CD4-positive, CD25-positive, alpha-beta regulatory T cell (primary cell): Measurements from ENCODE around the gene ERAP2. TPM values are rescaled to one million over a fixed set of nuclear protein-coding genes. Genes with fewer than 3 reads are reported as not detected.

Source experiments
- ATAC-seq, 2 donors: fragments of 150-1000 bp; cut with Tn5 transposase; one replicate each; pipeline ENCODE4 v1.10.0; 2021; ENCODE audit warnings: low read depth in 2 of 2, moderate number of reproducible peaks in 2 of 2, moderate library complexity in 1 of 2
- DNase-seq, 3 donors: peaks; one replicate each; pipeline versions ENCODE4 v3.0.0 to v3.0.0-alpha.2; 2012 to 2022; ENCODE audit warnings: mixed read lengths in 1 of 3
- H3K27ac ChIP-seq: one replicate; pipeline ENCODE4 v1.7.0; 2013; ENCODE audit warnings: mild to moderate bottlenecking, low read length; ENCODE audit not compliant: insufficient read depth, poor library complexity, severe bottlenecking
- H3K27me3 ChIP-seq: one replicate; pipeline ENCODE4 v1.7.0; 2013; ENCODE audit warnings: low read length; ENCODE audit not compliant: control insufficient read depth, insufficient read depth
- H3K36me3 ChIP-seq: one replicate; pipeline ENCODE4 v1.7.0; 2013; ENCODE audit warnings: mild to moderate bottlenecking, low read length, moderate library complexity; ENCODE audit not compliant: control insufficient read depth, insufficient read depth
- H3K4me1 ChIP-seq: 2 replicates; pipeline ENCODE4 v1.7.0; 2013; ENCODE audit warnings: mild to moderate bottlenecking, low read length; ENCODE audit not compliant: insufficient read depth, control insufficient read depth, poor library complexity, severe bottlenecking
- H3K4me3 ChIP-seq: one replicate; pipeline ENCODE4 v1.7.0; 2013; ENCODE audit warnings: low read depth, mild to moderate bottlenecking, low read length, moderate library complexity
- H3K9me3 ChIP-seq, 2 experiments: 1 replicate in 1 of 2; 2 replicates in 1 of 2; pipeline ENCODE4 v1.7.0; 2013; ENCODE audit warnings: low read length in 2 of 2, mild to moderate bottlenecking in 1 of 2, moderate library complexity in 1 of 2; ENCODE audit not compliant: control insufficient read depth in 2 of 2
- H3K27ac Mint-ChIP-seq, 3 donors: one replicate each; pipeline ENCODE4 v1.8.0; 2020 to 2022; ENCODE audit warnings: mild to moderate bottlenecking in 3 of 3, mixed read lengths in 3 of 3, moderate library complexity in 2 of 3
- H3K27me3 Mint-ChIP-seq: one replicate; pipeline ENCODE4 v1.8.0; 2022; ENCODE audit warnings: mild to moderate bottlenecking, mixed read lengths
- H3K36me3 Mint-ChIP-seq: one replicate; pipeline ENCODE4 v1.8.0; 2020; ENCODE audit warnings: mixed read lengths
- H3K4me1 Mint-ChIP-seq, 4 donors: one replicate each; pipeline ENCODE4 v1.8.0; 2020 to 2022; ENCODE audit warnings: mixed read lengths in 4 of 4, mild to moderate bottlenecking in 1 of 4
- H3K4me3 Mint-ChIP-seq, 4 donors: one replicate each; pipeline ENCODE4 v1.8.0; 2020 to 2022; ENCODE audit warnings: mild to moderate bottlenecking in 4 of 4, mixed read lengths in 4 of 4, moderate library complexity in 3 of 4
- H3K9me3 Mint-ChIP-seq, 7 donors: one replicate each; pipeline ENCODE4 v1.8.0; 2020 to 2022; ENCODE audit warnings: mixed read lengths in 7 of 7, mild to moderate bottlenecking in 3 of 7, moderate library complexity in 2 of 7
- polyA plus RNA-seq, 4 donors: library from polyadenylated mRNA; unstranded; fragments of 300-500 nt; fragmentation: Illumina TruSeq; gene quantifications; one replicate each; pipeline ENCODE4 v1.2.3, GENCODE V29; 2021
- total RNA-seq: library from RNA; stranded (reverse); gene quantifications from one replicate; pipeline ENCODE4 v1.2.3, GENCODE V29; 2022

Gene ERAP2
- total and polyA plus RNA-seq, 5 donors from 2014 or later, result 9.5 to 134 (median 117) TPM

DNA sequence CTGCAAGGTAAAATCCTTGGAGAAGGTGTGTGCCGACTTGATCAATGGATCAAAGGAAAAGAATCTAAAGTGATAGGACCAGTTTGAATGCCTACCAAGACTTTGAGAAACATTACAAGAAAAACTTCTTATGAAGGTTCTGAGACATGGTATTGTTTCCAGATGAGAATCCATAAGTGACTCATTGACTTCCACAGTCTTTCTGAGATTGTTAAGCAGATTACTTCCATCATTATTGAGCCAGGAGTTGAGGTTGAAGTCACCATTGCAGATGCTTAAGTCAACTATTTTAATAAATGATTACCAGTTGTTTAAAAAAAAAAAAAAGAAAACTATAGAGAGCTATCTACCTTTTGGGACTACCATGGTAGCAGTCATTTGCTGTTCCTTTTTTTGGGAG, 66.6 kb downstream of the ERAP2 start:
- Mint-ChIP-seq H3K27me3 (no peaks in the 10 kb centered on the region), H3K4me1 (peaks cover 52 to 90% (median 71%) of the 10 kb centered on the region in 4 donors), H3K27ac (no peak overlapping the region), H3K9me3 (no peaks in the 10 kb centered on the region), H3K36me3 (peaks cover 17% of the 10 kb centered on the region), H3K4me3 (peak overlapping the region in 1 of 4 donors; percentile 17)
- Histone ChIP-seq H3K27me3 (no peaks in the 10 kb centered on the region), H3K36me3 (peaks cover 4% of the 10 kb centered on the region), H3K4me3 (no peak overlapping the region), H3K4me1 (peaks cover 72% of the 10 kb centered on the region), H3K9me3 (no peaks in the 10 kb centered on the region), H3K27ac (no peak overlapping the region)
- ATAC-seq, result no peak
- no peak for DNase-seq

DNA sequence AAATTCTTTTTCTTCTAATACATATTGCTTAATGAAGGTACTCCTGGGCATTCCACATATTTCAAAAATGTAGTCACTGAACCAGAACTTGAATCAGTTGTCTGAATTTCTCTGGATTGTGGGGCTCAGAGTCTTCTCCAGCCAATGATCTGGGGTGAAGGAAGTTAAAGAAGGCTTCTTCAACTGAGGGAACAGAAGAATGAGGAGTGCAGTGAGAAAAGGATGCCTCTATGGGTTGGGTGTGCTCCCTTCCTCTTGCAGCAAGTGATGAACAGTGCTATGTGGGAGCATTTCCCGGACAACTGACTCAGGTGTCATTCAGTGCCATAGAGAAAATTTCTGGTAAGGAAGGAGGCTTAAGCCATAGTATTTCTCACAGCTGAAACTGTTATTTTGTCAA, 67.5 kb downstream of the ERAP2 start:
- no peaks in the 10 kb centered on the region for H3K27me3 ChIP-seq
- Mint-ChIP-seq H3K36me3 (peaks cover 14% of the 10 kb centered on the region), H3K27ac (peak overlapping the region; percentile 52 to 86 (median 59)), H3K4me1 (peaks cover 46 to 86% (median 67%) of the 10 kb centered on the region in 4 donors), H3K27me3 (no peaks in the 10 kb centered on the region), H3K4me3 (peak overlapping the region in 3 of 4 donors; percentile 17 to 26 (median 23)), H3K9me3 (no peaks in the 10 kb centered on the region)
- peaks cover 70% of the 10 kb centered on the region for H3K4me1 ChIP-seq
- no peak for DNase-seq
- H3K27ac ChIP-seq, result no peak overlapping the region
- ATAC-seq, result no peak
- H3K4me3 ChIP-seq, result no peak overlapping the region
- no peaks in the 10 kb centered on the region for H3K9me3 ChIP-seq
- H3K36me3 ChIP-seq, result peaks cover 4% of the 10 kb centered on the region

DNA sequence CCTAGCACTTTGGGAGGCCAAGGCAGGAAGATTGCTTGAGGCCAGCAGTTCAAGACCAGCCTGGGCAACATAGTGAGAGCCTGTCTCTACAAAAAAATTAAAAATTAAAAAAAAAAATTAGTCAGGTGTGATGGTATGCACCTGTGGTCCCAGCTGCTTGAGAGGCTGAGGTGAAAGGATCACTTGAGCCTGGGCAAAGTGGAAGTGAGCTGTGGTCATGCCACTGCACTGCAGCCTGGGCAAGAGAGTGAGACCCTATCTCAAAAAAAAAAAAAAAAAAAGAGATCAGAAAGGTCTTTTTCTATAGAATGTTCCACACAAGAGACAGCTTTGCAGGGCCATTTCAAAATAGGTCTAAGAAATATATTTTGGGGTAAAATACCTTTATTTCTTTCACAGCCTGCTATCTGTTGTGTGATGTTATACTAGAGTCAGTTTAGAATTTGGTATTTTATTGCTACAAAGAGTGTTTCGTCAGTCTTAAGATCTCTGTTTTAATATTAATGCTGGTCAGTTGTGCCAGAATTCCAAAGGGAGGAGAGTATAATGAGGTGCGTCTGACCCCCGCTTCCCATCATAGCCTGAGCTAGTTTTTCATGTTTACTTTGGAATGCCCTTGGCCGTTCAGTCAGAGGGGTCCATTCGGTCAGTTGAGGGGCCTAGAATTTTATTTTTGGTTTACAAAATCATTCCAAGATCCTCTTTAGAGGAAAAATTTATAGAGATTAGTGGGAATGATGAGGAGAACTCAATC, 69.0 kb downstream of the ERAP2 start:
- Mint-ChIP-seq H3K4me1 (peaks cover 47 to 86% (median 71%) of the 10 kb centered on the region in 4 donors), H3K27me3 (no peaks in the 10 kb centered on the region), H3K27ac (peak overlapping the region in 2 of 3 donors; percentile 67 to 72), H3K4me3 (peak overlapping the region in 3 of 4 donors; percentile 9 to 59 (median 12)), H3K9me3 (no peaks in the 10 kb centered on the region), H3K36me3 (peaks cover 14% of the 10 kb centered on the region)
- Histone ChIP-seq H3K36me3 (peaks cover 4% of the 10 kb centered on the region), H3K4me3 (peak overlapping the region; percentile 28), H3K27me3 (no peaks in the 10 kb centered on the region), H3K9me3 (no peaks in the 10 kb centered on the region), H3K4me1 (peaks cover 64% of the 10 kb centered on the region), H3K27ac (no peak overlapping the region)
- DNase-seq (no peak), ATAC-seq (no peak)

GRCh38 chr5:96946381-96946780, 70.1 kb downstream of the ERAP2 start:
- no peaks in the 10 kb centered on the region for H3K9me3 Mint-ChIP-seq
- Histone ChIP-seq H3K27me3 (no peaks in the 10 kb centered on the region), H3K9me3 (no peaks in the 10 kb centered on the region), H3K4me3 (peak overlapping the region; percentile 33), H3K4me1 (peaks cover 53% of the 10 kb centered on the region), H3K36me3 (peaks cover 8% of the 10 kb centered on the region), H3K27ac (no peak overlapping the region)
- H3K27me3 Mint-ChIP-seq, result no peaks in the 10 kb centered on the region
- ATAC-seq, result no peak
- no peak for DNase-seq
- H3K27ac Mint-ChIP-seq, result peak overlapping the region in 1 of 3 donors; percentile 67
- H3K4me3 Mint-ChIP-seq, result peak overlapping the region; percentile 5 to 59 (median 23)
- H3K4me1 Mint-ChIP-seq, result peaks cover 40 to 82% (median 67%) of the 10 kb centered on the region in 4 donors
- H3K36me3 Mint-ChIP-seq, result peaks cover 10% of the 10 kb centered on the region

GRCh38 chr5:96952118-96952750, 75.9 kb downstream of the ERAP2 start:
- Histone ChIP-seq H3K4me3 (peak overlapping the region; percentile 4), H3K27ac (peak overlapping the region; percentile 37), H3K27me3 (no peaks in the 10 kb centered on the region), H3K9me3 (no peaks in the 10 kb centered on the region), H3K36me3 (peaks cover 3% of the 10 kb centered on the region), H3K4me1 (peaks cover 48% of the 10 kb centered on the region)
- Mint-ChIP-seq H3K4me1 (peaks cover 40 to 82% (median 67%) of the 10 kb centered on the region in 4 donors), H3K27me3 (no peaks in the 10 kb centered on the region), H3K4me3 (peak overlapping the region in 1 of 4 donors; percentile 64), H3K9me3 (no peaks in the 10 kb centered on the region), H3K36me3 (peaks cover 8% of the 10 kb centered on the region), H3K27ac (peak overlapping the region; percentile 7 to 91 (median 91))
- DNase-seq (no peak), ATAC-seq (no peak)

- Mint-ChIP-seq H3K9me3 (no peaks in the 10 kb centered on the region), H3K4me3 (peak overlapping the region in 3 of 4 donors; percentile 19 to 64 (median 34)), H3K27ac (peak overlapping the region; percentile 85 to 91 (median 91)), H3K4me1 (peaks cover 46 to 86% (median 74%) of the 10 kb centered on the region in 4 donors), H3K36me3 (peaks cover 8% of the 10 kb centered on the region), H3K27me3 (no peaks in the 10 kb centered on the region)
- peaks cover 3% of the 10 kb centered on the region for H3K36me3 ChIP-seq
- peaks cover 51% of the 10 kb centered on the region for H3K4me1 ChIP-seq
- no peaks in the 10 kb centered on the region for H3K27me3 ChIP-seq
- DNase-seq (no peak), ATAC-seq (no peak)
- no peaks in the 10 kb centered on the region for H3K9me3 ChIP-seq
- peak overlapping the region; percentile 32 for H3K4me3 ChIP-seq
- peak overlapping the region; percentile 37 for H3K27ac ChIP-seq
Measured at GRCh38 chr5:96952974-96953730, 76.9 kb downstream of the ERAP2 start.

GRCh38 chr5:96957254-96958049, 81.2 kb downstream of the ERAP2 start:
- ATAC-seq (peak; percentile 13 to 23), DNase-seq (peak in 1 of 3 donors; percentile 45)
- Histone ChIP-seq H3K27ac (peak overlapping the region; percentile 67), H3K36me3 (peaks cover 2% of the 10 kb centered on the region), H3K9me3 (no peaks in the 10 kb centered on the region), H3K27me3 (no peaks in the 10 kb centered on the region), H3K4me3 (peak overlapping the region; percentile 76), H3K4me1 (peaks cover 69% of the 10 kb centered on the region)
- Mint-ChIP-seq H3K9me3 (no peaks in the 10 kb centered on the region), H3K4me1 (peaks cover 50 to 89% (median 73%) of the 10 kb centered on the region in 4 donors), H3K4me3 (peak overlapping the region; percentile 71 to 87 (median 84)), H3K36me3 (peaks cover 5% of the 10 kb centered on the region), H3K27me3 (no peaks in the 10 kb centered on the region), H3K27ac (peak overlapping the region; percentile 80 to 93 (median 85))
